WTC11 (cell line): ENCODE data around the gene FGD6. TPM values are rescaled to one million over a fixed set of nuclear protein-coding genes. Genes with fewer than 3 reads are reported as not detected.

Experiments used
- ATAC-seq: fragments of 200-7000 bp; cut with Tn5 transposase; 2 replicates; pipeline ENCODE4 v1.10.0; 2021; ENCODE audit warnings: mild to moderate bottlenecking, moderate library complexity
- CTCF ChIA-PET: fragments of 300-600 bp; sonication (Branson Sonifier 250); formaldehyde crosslinking; loops from one replicate; lab custom pipeline; 2021; ENCODE audit warnings: antibody characterized with exemption; lab: Charles Lee
- POLR2A ChIA-PET: fragments of 350-600 bp; sonication (Branson Sonifier 250); formaldehyde crosslinking; loops from one replicate; lab custom pipeline; 2021; ENCODE audit warnings: antibody characterized with exemption; lab: Charles Lee
- DNase-seq: peaks from one replicate; pipeline ENCODE4 v3.0.0; 2021; ENCODE audit warnings: low spot score
- H3K27ac Mint-ChIP-seq: 2 replicates; pipeline ENCODE4 v1.8.0; 2021; ENCODE audit warnings: mixed read lengths
- H3K27me3 Mint-ChIP-seq: 2 replicates; pipeline ENCODE4 v1.8.0; 2021; ENCODE audit warnings: low read depth, mild to moderate bottlenecking, moderate library complexity, mixed read lengths
- H3K36me3 Mint-ChIP-seq: 2 replicates; pipeline ENCODE4 v1.8.0; 2021; ENCODE audit warnings: mixed read lengths
- H3K4me1 Mint-ChIP-seq: 2 replicates; pipeline ENCODE4 v1.8.0; 2022; ENCODE audit warnings: mixed read lengths
- H3K4me3 Mint-ChIP-seq: 2 replicates; pipeline ENCODE4 v1.8.0; 2021; ENCODE audit warnings: mild to moderate bottlenecking, moderate library complexity, mixed read lengths
- H3K9me3 Mint-ChIP-seq: 2 replicates; pipeline ENCODE4 v1.8.0; 2021; ENCODE audit warnings: mixed read lengths
- AFF4 ChIP-seq: sonication (generic); formaldehyde crosslinking; IDR thresholded peaks from 2 replicates; pipeline ENCODE4 v1.8.1; 2023; ENCODE audit warnings: mild to moderate bottlenecking, missing genetic modification reagents, borderline replicate concordance
- E2F4 ChIP-seq: sonication (generic); formaldehyde crosslinking; IDR thresholded peaks from 2 replicates; pipeline ENCODE4 v1.8.1; 2022; ENCODE audit warnings: low read depth, mild to moderate bottlenecking, moderate library complexity, missing genetic modification reagents, borderline replicate concordance
- ERG ChIP-seq: fragments of 250-450 bp; sonication (Bioruptor Pico); IDR thresholded peaks from 2 replicates; pipeline ENCODE4 v1.8.0; 2021; ENCODE audit warnings: mild to moderate bottlenecking
- ESRRA ChIP-seq: sonication (generic); formaldehyde crosslinking; IDR thresholded peaks from 2 replicates; pipeline ENCODE4 v1.8.1; 2022; ENCODE audit warnings: mild to moderate bottlenecking, missing genetic modification reagents, borderline replicate concordance
- FOXK1 ChIP-seq: sonication (generic); formaldehyde crosslinking; IDR thresholded peaks from 2 replicates; pipeline ENCODE4 v1.8.0; 2022; ENCODE audit warnings: mild to moderate bottlenecking, moderate library complexity, missing genetic modification reagents
- IRF1 ChIP-seq: sonication (generic); formaldehyde crosslinking; IDR thresholded peaks from 2 replicates; pipeline ENCODE4 v1.8.0; 2023; ENCODE audit warnings: missing genetic modification reagents
- NR2C2 ChIP-seq: sonication (generic); formaldehyde crosslinking; IDR thresholded peaks from 2 replicates; pipeline ENCODE4 v1.8.0; 2022; ENCODE audit warnings: mild to moderate bottlenecking, missing genetic modification reagents
- PREB ChIP-seq: sonication (generic); formaldehyde crosslinking; IDR thresholded peaks from 2 replicates; pipeline ENCODE4 v1.8.1; 2022; ENCODE audit warnings: mild to moderate bottlenecking, missing genetic modification reagents, moderate library complexity, borderline replicate concordance
- SMAD4 ChIP-seq: sonication (generic); formaldehyde crosslinking; IDR thresholded peaks from 2 replicates; pipeline ENCODE4 v1.8.0; 2022; ENCODE audit warnings: mild to moderate bottlenecking, missing genetic modification reagents
- STAT6 ChIP-seq: sonication (generic); formaldehyde crosslinking; conservative IDR thresholded peaks from 2 replicates; pipeline ENCODE4 v1.8.1; 2023; ENCODE audit warnings: mild to moderate bottlenecking, low read depth, missing genetic modification reagents, moderate library complexity
- USF2 ChIP-seq: sonication (generic); formaldehyde crosslinking; IDR thresholded peaks from 2 replicates; pipeline ENCODE4 v1.8.1; 2023; ENCODE audit warnings: mild to moderate bottlenecking, missing genetic modification reagents, moderate library complexity
- ZMAT4 ChIP-seq: fragments of 250-450 bp; sonication (Bioruptor Pico); IDR thresholded peaks from 2 replicates; pipeline ENCODE4 v1.9.0; 2021; ENCODE audit warnings: mild to moderate bottlenecking
- ZNF138 ChIP-seq: sonication (generic); formaldehyde crosslinking; conservative IDR thresholded peaks from 2 replicates; pipeline ENCODE4 v1.8.1; 2022; ENCODE audit warnings: mild to moderate bottlenecking, moderate library complexity, missing genetic modification reagents
- ZNF532 ChIP-seq: fragments of 250-450 bp; sonication (Bioruptor Pico); IDR thresholded peaks from 2 replicates; pipeline ENCODE4 v1.9.0; 2021; ENCODE audit warnings: mild to moderate bottlenecking, borderline replicate concordance
- total RNA-seq: library from RNA; stranded (reverse); gene quantifications from 3 replicates; pipeline ENCODE4 v1.2.3, GENCODE V29; 2021

Gene FGD6
- total RNA-seq, 1 experiment from 2014 or later: 28.2 TPM

GRCh38 chr12:95225645-95226212 is 8.5 kb upstream of the FGD6 start:
- Mint-ChIP-seq H3K4me1 (peaks cover 38% of the 10 kb centered on the region), H3K36me3 (peaks cover 15% of the 10 kb centered on the region), H3K27me3 (no peaks in the 10 kb centered on the region), H3K4me3 (no peak overlapping the region), H3K27ac (no peak overlapping the region), H3K9me3 (0 out of 2 replicates have a peak, but pooled peaks cover under 1% of the 10 kb centered on the region)
- ATAC-seq (no peak), DNase-seq (no peak)
- ChIA-PET CTCF (interaction anchor here (0.6 to 0.7 kb wide), 3 partner anchors 33 to 110 kb away, joined by 3 to 4 read pairs (median 3); no protein-coding TSS in a partner anchor), POLR2A (interaction anchor here (0.7 kb wide), 1 partner anchor 57 kb away, joined by 3 read pairs; no protein-coding TSS in a partner anchor)
- no peak for TF ChIP-seq ESRRA
- no peak for TF ChIP-seq STAT6 (CRISPR knock-in tag)
- no peak for TF ChIP-seq FOXK1 (CRISPR knock-in tag)
- no peak for TF ChIP-seq USF2 (CRISPR knock-in tag)
- no peak for TF ChIP-seq SMAD4 (CRISPR knock-in tag)
- TF ChIP-seq PREB (CRISPR knock-in tag): no peak
- no peak for TF ChIP-seq IRF1 (CRISPR knock-in tag)
- TF ChIP-seq AFF4 (CRISPR knock-in tag): no peak
- no peak for TF ChIP-seq ZMAT4
- no peak for TF ChIP-seq E2F4 (CRISPR knock-in tag)
- TF ChIP-seq ZNF532 (CRISPR knock-in tag): no peak
- TF ChIP-seq ZNF138 (CRISPR knock-in tag): no peak
- no peak for TF ChIP-seq ERG (CRISPR knock-in tag)
- TF ChIP-seq NR2C2 (CRISPR knock-in tag): no peak
